H1 (cell line): ENCODE data around the gene PTRH1. TPM values are rescaled to one million over a fixed set of nuclear protein-coding genes. Genes with fewer than 3 reads are reported as not detected.
"Not testable (repeated sequence)": the region's sequence is repeated elsewhere in the genome, so short reads cannot be mapped to it uniquely, and the experiment has no call there.

Source experiments
- CTCF ChIA-PET: fragments of 300-600 bp; sonication (Branson Sonifier 250); formaldehyde crosslinking; loops from one replicate; lab custom pipeline; 2021; ENCODE audit not compliant: partially characterized antibody; lab: Charles Lee
- POLR2A ChIA-PET: fragments of 300-600 bp; sonication (Branson Sonifier 250); formaldehyde crosslinking; loops from one replicate; lab custom pipeline; 2021; ENCODE audit warnings: inconsistent platforms; ENCODE audit not compliant: partially characterized antibody; lab: Charles Lee
- DNase-seq, 2 experiments: peaks; one replicate each; pipeline versions ENCODE4 v3.0.0 to v3.0.0-alpha.2; 2010 to 2022; ENCODE audit warnings: low spot score in 2 of 2, low read depth in 1 of 2, mixed read lengths in 1 of 2
- FAIRE-seq: peaks from 2 replicates; lab custom pipeline; 2011; peaks lifted over from hg19 to GRCh38; lab: Jason Lieb, UNC
- H2AFZ ChIP-seq: 2 replicates; pipeline ENCODE4 v1.8.1; 2012; ENCODE audit warnings: low read length, inconsistent platforms
- H2AK5ac ChIP-seq: 2 replicates; pipeline ENCODE4 v1.6.1; 2013; ENCODE audit warnings: low read depth, low read length
- H2BK120ac ChIP-seq: replicated peaks from 2 replicates; pipeline ENCODE3; 2013; ENCODE audit warnings: low read depth, low read length, inconsistent platforms
- H2BK12ac ChIP-seq: 2 replicates; pipeline ENCODE4 v1.6.1; 2013; ENCODE audit warnings: low read depth, low read length
- H2BK15ac ChIP-seq: 2 replicates; pipeline ENCODE4 v1.6.1; 2013; ENCODE audit warnings: low read length
- H2BK20ac ChIP-seq: 2 replicates; pipeline ENCODE4 v1.6.1; 2013; ENCODE audit warnings: low read length
- H2BK5ac ChIP-seq: 2 replicates; pipeline ENCODE4 v1.6.1; 2013; ENCODE audit warnings: low read depth, low read length
- H3K14ac ChIP-seq: 2 replicates; pipeline ENCODE4 v1.6.1; 2013; ENCODE audit warnings: inconsistent platforms; ENCODE audit not compliant: insufficient read length
- H3K18ac ChIP-seq: 2 replicates; pipeline ENCODE4 v1.6.1; 2013; ENCODE audit warnings: low read length; ENCODE audit errors: extremely low read depth
- H3K23ac ChIP-seq: 2 replicates; pipeline ENCODE4 v1.6.1; 2013; ENCODE audit warnings: inconsistent platforms; ENCODE audit not compliant: insufficient read length
- H3K23me2 ChIP-seq: 2 replicates; pipeline ENCODE4 v1.6.1; 2013; ENCODE audit warnings: low read depth, low read length
- H3K27ac ChIP-seq: 2 replicates; pipeline ENCODE4 v1.6.1; 2011; ENCODE audit warnings: low read depth, low read length, inconsistent platforms
- H3K27me3 ChIP-seq, 4 experiments: replicated peaks in 1 of 4; 1 replicate in 1 of 4; 2 replicates in 3 of 4; pipeline versions ENCODE4 v1.6.1 to v1.8.1; 2011 to 2013; ENCODE audit warnings: low read length in 3 of 4, mild to moderate bottlenecking in 3 of 4, inconsistent platforms in 2 of 4, mixed read lengths in 2 of 4, moderate library complexity in 1 of 4; ENCODE audit not compliant: control insufficient read depth in 3 of 4, insufficient read depth in 3 of 4; ENCODE audit errors: extremely low read depth in 1 of 4
- H3K36me3 ChIP-seq, 4 experiments: 2 replicates each; pipeline versions ENCODE4 v1.6.1 to v1.8.1; 2011 to 2013; ENCODE audit warnings: mild to moderate bottlenecking in 4 of 4, low read length in 3 of 4, moderate library complexity in 2 of 4, control low read depth in 1 of 4, inconsistent platforms in 1 of 4; ENCODE audit not compliant: insufficient read depth in 4 of 4, control insufficient read depth in 2 of 4
- H3K4ac ChIP-seq: replicated peaks from 2 replicates; pipeline ENCODE3; 2013; ENCODE audit warnings: low read length, low read depth, mixed read lengths, inconsistent platforms; ENCODE audit not compliant: insufficient read length
- H3K4me1 ChIP-seq, 4 experiments: replicated peaks in 1 of 4; 1 replicate in 1 of 4; 2 replicates in 3 of 4; pipeline versions ENCODE4 v1.6.1 to v1.8.1; 2011 to 2013; ENCODE audit warnings: low read length in 3 of 4, inconsistent platforms in 2 of 4, mixed read lengths in 1 of 4; ENCODE audit not compliant: insufficient read depth in 4 of 4, control insufficient read depth in 3 of 4
- H3K4me2 ChIP-seq, 2 experiments: 2 replicates each; pipeline versions ENCODE4 v1.6.1 to v1.8.1; 2011 to 2013; ENCODE audit warnings: low read depth in 2 of 2, low read length in 2 of 2, control low read depth in 1 of 2, inconsistent platforms in 1 of 2, mild to moderate bottlenecking in 1 of 2; ENCODE audit not compliant: insufficient read depth in 1 of 2
- H3K4me3 ChIP-seq, 4 experiments: fragments of 200-600, 300-600 bp in 1 of 4; sonication (generic), shearing (Covaris generic), sonication (Bioruptor Twin) in 1 of 4; 2 replicates each; pipeline versions ENCODE4 v1.5.1 to v1.8.1; 2011 to 2016; ENCODE audit warnings: low read length in 4 of 4, low read depth in 3 of 4, control low read depth in 2 of 4, inconsistent platforms in 2 of 4, mild to moderate bottlenecking in 2 of 4, mixed read lengths in 1 of 4, moderate library complexity in 1 of 4; ENCODE audit not compliant: insufficient read depth in 2 of 4; ENCODE audit errors: extremely low read depth in 1 of 4
- H3K56ac ChIP-seq: replicated peaks from 2 replicates; pipeline ENCODE3; 2013; ENCODE audit warnings: low read depth, mild to moderate bottlenecking, mixed read lengths, low read length, inconsistent platforms; ENCODE audit not compliant: insufficient read length
- H3K79me1 ChIP-seq: 2 replicates; pipeline ENCODE4 v1.6.1; 2013; ENCODE audit warnings: low read depth, low read length, control low read depth
- H3K79me2 ChIP-seq, 2 experiments: 2 replicates each; pipeline versions ENCODE4 v1.6.1 to v1.8.1; 2012 to 2013; ENCODE audit warnings: low read length in 2 of 2, mild to moderate bottlenecking in 2 of 2, inconsistent platforms in 1 of 2; ENCODE audit not compliant: insufficient read depth in 2 of 2, control insufficient read depth in 1 of 2
- H3K9ac ChIP-seq, 4 experiments: replicated peaks in 1 of 4; 1 replicate in 1 of 4; 2 replicates in 3 of 4; pipeline versions ENCODE4 v1.6.1 to v1.8.1; 2011 to 2013; ENCODE audit warnings: low read depth in 3 of 4, low read length in 3 of 4, control low read depth in 2 of 4, mild to moderate bottlenecking in 2 of 4, moderate library complexity in 2 of 4, inconsistent platforms in 1 of 4; ENCODE audit errors: extremely low read depth in 1 of 4
- H3K9me3 ChIP-seq, 2 experiments: 2 replicates each; pipeline versions ENCODE4 v1.6.1 to v1.8.1; 2012 to 2013; ENCODE audit warnings: mild to moderate bottlenecking in 2 of 2, moderate library complexity in 2 of 2, control low read depth in 1 of 2, inconsistent platforms in 1 of 2, low read depth in 1 of 2, low read length in 1 of 2, mixed read lengths in 1 of 2; ENCODE audit not compliant: insufficient read depth in 2 of 2
- H4K20me1 ChIP-seq, 2 experiments: replicated peaks in 1 of 2; 2 replicates each; pipeline versions ENCODE3 to v1.8.1; 2011 to 2013; ENCODE audit warnings: inconsistent platforms in 2 of 2, low read length in 2 of 2, mild to moderate bottlenecking in 1 of 2; ENCODE audit not compliant: insufficient read depth in 2 of 2, control insufficient read depth in 1 of 2
- H4K5ac ChIP-seq: 2 replicates; pipeline ENCODE4 v1.6.1; 2013; ENCODE audit warnings: low read length, low read depth, mixed read lengths, inconsistent platforms; ENCODE audit not compliant: insufficient read length
- H4K8ac ChIP-seq: 2 replicates; pipeline ENCODE4 v1.8.0; 2013; ENCODE audit warnings: mild to moderate bottlenecking, moderate library complexity, low read length, inconsistent platforms; ENCODE audit not compliant: insufficient read depth; ENCODE audit errors: extremely low read depth
- H4K91ac ChIP-seq: replicated peaks from 2 replicates; pipeline ENCODE3; 2013; ENCODE audit warnings: low read length, mixed read lengths, inconsistent platforms; ENCODE audit not compliant: insufficient read length
- WGBS, 2 experiments: shearing (Covaris generic) in 1 of 2; methylation state at CpG; one replicate each; pipeline versions ENCODE4 v1.1.6 to v1.1.7; 2013 to 2015; ENCODE audit warnings: low lambda C conversion rate in 2 of 2, mixed read lengths in 2 of 2, inconsistent platforms in 1 of 2, low coverage in 1 of 2, missing lambda C conversion rate in 1 of 2; ENCODE audit not compliant: insufficient replicate concordance in 2 of 2, insufficient coverage in 1 of 2, insufficient read length in 1 of 2; ENCODE audit errors: extremely low coverage in 1 of 2, missing lambda C conversion rate in 1 of 2; 5-methylcytosine and 5-hydroxymethylcytosine counted together
- polyA plus RNA-seq, 7 experiments: library from polyadenylated mRNA; depleted of rRNA in 3 of 7; stranded (reverse) in 5 of 7; unstranded in 2 of 7; fragments of >200 nt in 5 of 7; fragments of 200-250 nt in 2 of 7; gene quantifications; 1 replicate in 5 of 7; 2 replicates in 1 of 7; 4 replicates in 1 of 7; pipeline versions ENCODE4 v1.2.1 to v1.2.3, GENCODE V29; 2011 to 2013; ENCODE audit warnings: missing spikeins in 2 of 7, mixed read lengths in 2 of 7
- total RNA-seq: library from RNA; stranded (reverse); fragmentation: NEBNext Ultra II Directional; extraction: Animal tissue kit (Norgen Biotek cat#: 25700); gene quantifications from 2 replicates; pipeline ENCODE4 v1.2.1, GENCODE V29; 2021

The PTRH1 gene
- total and polyA plus RNA-seq, 2 of the 8 experiments (the other 6 are each of a cell fraction or from before 2014, with no cell fraction given) = 11.1 to 19.8 TPM

DNA sequence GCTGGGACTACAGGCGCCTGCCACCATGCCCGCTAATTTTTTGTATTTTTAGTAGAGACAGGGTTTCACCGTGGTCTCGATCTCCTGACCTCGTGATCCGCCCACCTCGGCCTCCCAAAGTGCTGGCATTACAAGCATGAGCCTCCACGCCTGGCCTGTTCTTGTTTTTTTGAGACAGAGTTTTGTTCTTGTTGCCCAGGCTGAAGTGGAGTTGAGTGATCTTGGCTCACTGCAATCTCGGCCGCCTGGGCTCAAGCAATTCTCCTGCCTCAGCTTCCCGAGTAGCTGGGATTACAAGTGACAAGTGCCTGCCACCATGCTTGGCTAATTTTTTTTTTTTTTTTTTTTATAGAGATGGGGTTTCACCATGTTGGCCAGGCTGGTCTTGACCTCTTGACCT is 41.3 kb upstream of the PTRH1 start:
- FAIRE-seq = not testable (repeated sequence)

More for the DNA sequence above, 41.3 kb upstream of the PTRH1 start:
- not testable (repeated sequence) for H3K56ac ChIP-seq, H2BK20ac ChIP-seq, H3K23ac ChIP-seq, DNase-seq, H2BK5ac ChIP-seq, H2BK12ac ChIP-seq, H3K4me2 ChIP-seq, H3K79me2 ChIP-seq, H3K18ac ChIP-seq, H3K4me3 ChIP-seq, H2BK15ac ChIP-seq, H4K91ac ChIP-seq, H2AFZ ChIP-seq, H3K4me1 ChIP-seq, H3K4ac ChIP-seq, H3K14ac ChIP-seq, H4K5ac ChIP-seq, H3K27ac ChIP-seq, H3K9ac ChIP-seq, H3K9me3 ChIP-seq, H2BK120ac ChIP-seq, H3K36me3 ChIP-seq, H3K79me1 ChIP-seq, H4K8ac ChIP-seq, H2AK5ac ChIP-seq
- Histone ChIP-seq H4K20me1 (peaks cover 3 to 16% of the 10 kb centered on the region in 2 experiments), H3K27me3 (peaks cover 0 to 16% (median 8%) of the 10 kb centered on the region in 4 experiments; a peak in 6 of 7 replicates), H3K23me2 (peaks cover 13% of the 10 kb centered on the region; the same call in 1 of the 2 replicates)
- WGBS, 2 experiments = 82% methylated on average over 11 of the region's 11 CpGs; no CpG with 5 or more reads in 1 of the 2 experiments
- ChIA-PET CTCF (interaction anchor here (0.6 to 3.5 kb wide), 7 partner anchors 9 to 1304 kb away, joined by 3 to 18 read pairs (median 4); partner anchors contain the start of gene SH2D3C), POLR2A (interaction anchor here (1.3 kb wide), 1 partner anchor 32 kb away, joined by 4 read pairs; no protein-coding TSS in a partner anchor)
